HL-60/S4 treated with retinoic acid at 250 ng/mL for 4 days and 3 days (cell line): ENCODE measurements around the gene C11orf52.
"Not testable (repeated sequence)": the region's sequence is repeated elsewhere in the genome, so short reads cannot be mapped to it uniquely, and the experiment has no call there.

Experiments
- in situ Hi-C: fragments of 300-500 bp; cut with MboI; formaldehyde crosslinking; loops from 2 replicates; pipeline ENCODE4 v1.7.0; 2022; ENCODE audit warnings: low sequenced_read_pairs

The C11orf52 gene

GRCh38 chr11:111912535-111912934 lies 6.2 kb upstream of the C11orf52 start, which contains the start of gene HSPB2:
Gene HSPB2, plus strand, starts transcription at chr11:111912734. Its CDS starts 96 bp downstream, at chr11:111912830.
- in situ Hi-C loops = no loop called here

DNA sequence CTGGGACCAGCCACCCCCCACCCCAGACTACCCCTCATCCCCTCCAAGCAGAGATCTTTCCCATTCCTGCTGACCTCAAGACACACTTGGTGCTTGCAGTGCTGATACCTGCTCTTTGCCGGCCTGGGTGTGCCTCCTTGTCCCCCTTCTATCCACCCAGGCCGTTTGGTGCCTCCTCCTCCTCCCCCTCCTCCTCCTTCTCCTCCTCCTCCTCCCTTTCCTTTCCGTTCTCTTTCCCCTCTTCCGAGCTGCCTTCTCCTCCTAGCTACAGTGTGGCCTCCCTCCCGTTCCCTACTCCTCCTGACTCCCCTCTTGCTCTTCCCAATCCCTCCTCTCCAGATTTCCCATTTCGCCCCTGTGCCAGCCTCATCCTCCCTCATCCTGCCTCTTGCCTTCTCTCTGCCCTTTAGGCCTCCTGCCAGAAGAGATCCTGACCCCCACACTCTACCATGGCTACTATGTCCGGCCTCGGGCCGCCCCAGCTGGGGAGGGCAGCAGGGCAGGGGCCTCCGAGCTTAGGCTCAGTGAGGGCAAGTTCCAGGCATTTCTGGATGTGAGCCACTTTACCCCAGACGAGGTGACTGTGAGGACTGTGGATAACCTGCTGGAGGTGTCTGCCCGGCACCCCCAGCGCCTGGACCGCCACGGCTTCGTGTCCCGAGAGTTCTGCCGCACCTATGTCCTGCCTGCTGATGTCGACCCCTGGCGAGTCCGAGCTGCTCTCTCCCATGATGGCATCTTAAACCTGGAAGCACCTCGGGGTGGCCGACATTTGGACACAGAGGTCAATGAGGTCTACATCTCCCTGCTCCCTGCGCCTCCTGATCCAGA lies 5.5 kb upstream of the C11orf52 start:
- in situ Hi-C loops = no loop called here

DNA sequence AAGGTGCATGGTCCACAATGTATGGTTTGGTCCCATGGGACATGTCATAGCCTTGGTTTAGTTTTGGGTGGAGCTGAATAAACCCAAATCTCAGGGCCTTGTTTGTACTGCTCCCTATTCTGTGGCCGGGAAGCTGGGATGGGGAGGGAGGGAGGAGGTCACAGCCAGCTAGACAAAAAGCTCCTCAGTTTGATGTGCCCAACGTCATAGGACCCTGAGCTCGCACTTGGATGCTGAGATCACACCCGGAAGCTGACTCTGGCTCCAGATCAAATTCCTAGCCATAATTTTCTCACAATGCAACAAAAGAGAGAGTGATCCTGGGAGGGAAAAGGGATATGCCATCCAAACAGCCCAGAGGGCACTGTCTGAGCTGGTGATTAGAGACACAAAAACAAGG lies 4.7 kb upstream of the C11orf52 start:
- in situ Hi-C loops = no loop called here

DNA sequence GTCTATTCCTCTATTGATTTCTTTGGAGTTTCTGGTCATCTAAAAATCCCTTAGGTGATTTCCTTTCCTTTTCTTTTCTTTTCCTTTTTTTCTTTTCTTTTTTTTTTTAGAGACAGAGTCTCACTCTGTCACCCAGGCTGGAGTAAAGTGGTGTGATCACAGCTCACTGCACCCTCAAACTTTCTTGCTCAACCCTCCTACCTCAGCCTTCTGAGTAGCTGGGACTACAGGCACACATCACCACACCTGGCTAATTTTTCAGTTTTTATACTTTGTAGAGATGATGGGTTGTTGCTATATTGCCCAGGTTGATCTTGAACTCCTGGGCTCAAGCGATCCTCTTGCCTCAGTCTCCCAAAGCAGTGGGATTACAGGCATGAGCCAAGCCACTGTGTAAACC lies 1.9 kb upstream of the C11orf52 start:
- in situ Hi-C loops = no loop called here

- in situ Hi-C loops = no loop called here
These were observed 1.4 kb upstream of the C11orf52 start for GRCh38 chr11:111917312-111917711.

- in situ Hi-C loops = no loop called here
These were observed 925 bp upstream of the C11orf52 start for GRCh38 chr11:111917788-111918187.

GRCh38 chr11:111920908-111921307 lies 2.2 kb downstream of the C11orf52 start:
- in situ Hi-C loops = no loop called here

DNA sequence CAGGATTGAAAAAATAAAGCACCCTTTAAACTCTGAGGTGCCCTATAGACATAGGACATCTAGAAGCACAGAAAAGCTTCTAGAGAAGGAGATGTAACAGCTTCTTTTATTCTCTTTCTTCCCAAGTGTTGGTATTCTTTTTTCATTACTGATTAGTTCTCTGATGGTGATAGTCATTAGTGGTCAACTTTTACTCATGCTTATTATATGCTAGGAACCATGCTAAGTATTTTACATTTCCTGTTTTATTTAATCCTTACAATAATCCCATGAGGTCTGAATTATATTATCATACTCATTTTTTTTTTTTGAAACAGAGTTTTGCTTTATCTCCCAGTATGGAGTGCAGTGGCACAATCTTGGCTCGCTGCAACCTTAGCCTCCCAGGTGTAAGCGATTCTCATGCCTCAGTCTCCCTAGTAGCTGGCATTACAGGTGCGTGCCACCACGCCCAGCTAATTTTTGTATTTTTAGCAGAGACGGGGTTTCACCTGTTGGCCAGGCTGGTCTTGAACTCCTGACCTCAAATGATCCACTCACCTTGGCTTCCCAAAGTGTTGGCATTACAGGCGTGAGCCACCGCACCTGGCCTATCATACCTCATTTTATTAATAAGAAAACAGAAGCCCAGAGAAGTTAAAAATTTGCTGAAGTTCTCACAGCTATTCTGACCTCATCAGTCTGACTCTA lies 3.0 kb downstream of the C11orf52 start:
- in situ Hi-C loops = no loop called here

GRCh38 chr11:111922803-111923202 lies 4.1 kb downstream of the C11orf52 start:
- in situ Hi-C loops = no loop called here

GRCh38 chr11:111923351-111923788 lies 4.7 kb downstream of the C11orf52 start:
- in situ Hi-C loops = no loop called here

DNA sequence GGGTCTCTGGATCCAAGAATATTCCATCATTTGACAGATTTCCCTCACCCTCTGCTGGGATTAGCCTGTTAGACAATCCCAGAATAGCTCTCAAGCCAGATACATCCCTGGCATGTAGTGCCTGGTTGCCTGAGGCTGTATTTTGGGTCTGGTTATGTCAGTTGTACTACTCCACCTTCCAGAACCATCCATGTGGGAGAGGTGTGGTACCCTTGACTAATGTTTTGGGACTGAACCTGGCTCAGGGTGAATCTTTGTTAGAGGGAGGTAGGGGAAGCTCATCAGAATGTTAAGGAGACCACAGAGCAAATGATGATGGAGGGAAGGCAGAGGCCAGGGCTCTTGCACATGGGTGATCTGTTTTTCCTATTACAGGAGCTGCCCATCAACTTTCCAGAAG lies 5.2 kb downstream of the C11orf52 start:
- in situ Hi-C loops = no loop called here

DNA sequence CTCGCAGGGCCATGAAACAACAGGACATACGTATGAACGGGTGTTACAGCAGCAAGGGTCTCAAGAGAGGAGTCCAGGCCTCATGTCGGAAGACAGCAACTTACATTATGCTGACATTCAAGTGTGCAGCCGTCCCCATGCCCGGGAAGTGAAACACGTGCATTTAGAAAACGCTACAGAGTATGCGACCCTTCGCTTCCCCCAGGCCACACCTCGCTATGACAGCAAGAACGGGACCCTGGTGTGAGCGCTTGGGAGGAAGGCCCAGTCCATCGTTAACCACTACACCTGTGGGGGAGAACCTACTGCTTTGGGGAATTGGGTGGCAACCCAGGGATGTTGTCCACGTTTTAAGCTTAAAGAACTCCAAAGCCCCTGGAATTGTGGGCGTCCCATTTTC lies 7.2 kb downstream of the C11orf52 start:
- in situ Hi-C loops = no loop called here

DNA sequence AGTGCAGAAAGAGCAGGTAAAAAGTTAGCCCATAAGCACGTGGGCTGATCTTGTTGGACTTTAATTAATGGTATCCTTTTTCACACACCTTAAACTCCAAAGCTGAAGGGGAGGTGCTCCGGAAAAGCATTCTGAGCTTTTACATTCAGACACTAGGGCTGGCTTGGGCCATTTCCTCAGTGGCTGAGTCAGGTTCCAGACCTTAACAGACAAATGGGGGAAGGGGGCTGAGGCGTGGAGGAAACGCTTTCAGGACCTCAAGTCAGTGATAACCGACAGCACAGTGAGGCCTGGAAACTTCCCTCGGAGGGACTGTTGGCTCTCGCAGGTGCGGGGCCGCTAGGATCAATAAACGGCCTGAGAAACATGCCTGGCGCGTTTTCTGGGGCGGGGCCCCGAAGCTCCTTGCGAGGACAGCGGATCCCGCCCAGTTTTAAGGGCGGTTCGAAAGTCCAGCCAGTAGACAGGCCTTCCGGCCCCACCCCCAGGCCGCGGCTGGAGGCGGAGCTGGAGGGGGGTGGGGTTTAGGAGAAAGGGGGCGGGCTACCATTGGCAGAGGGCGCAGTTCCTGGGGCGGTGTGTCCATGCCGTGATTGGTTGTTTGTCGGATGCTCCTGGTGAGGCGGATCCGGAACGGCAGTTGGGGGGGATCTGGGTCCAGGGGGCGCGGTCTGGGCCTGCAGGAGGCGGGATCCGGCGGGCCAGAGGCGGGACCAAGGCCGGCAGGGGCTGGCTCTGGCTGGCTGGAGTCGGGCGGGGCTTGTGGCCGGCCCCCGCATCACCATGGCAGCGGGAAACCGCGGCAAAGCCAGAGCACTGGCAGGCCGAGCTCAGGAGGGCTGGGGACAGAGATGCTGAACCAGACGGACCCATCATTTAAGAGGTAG lies 8.0 kb downstream of the C11orf52 start:
- in situ Hi-C loops = no loop called here

- in situ Hi-C loops = no loop called here
These were observed 11.8 kb downstream of the C11orf52 start for GRCh38 chr11:111930472-111930871.

DNA sequence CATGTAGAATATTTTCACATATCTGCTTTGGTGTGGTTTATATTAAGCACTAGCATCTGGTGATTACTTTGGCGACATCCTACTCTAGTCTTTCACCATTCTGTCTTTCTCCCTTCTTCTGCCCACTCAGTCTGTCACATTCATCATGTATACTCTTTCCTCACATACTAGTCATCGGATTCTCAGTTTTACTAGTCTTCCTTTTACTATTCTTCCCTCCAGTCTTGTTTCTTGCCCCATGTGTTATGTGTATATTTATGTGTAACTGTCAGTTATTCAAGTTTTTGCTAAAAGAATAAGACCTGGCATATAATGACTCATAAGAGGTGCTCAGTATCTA lies 13.9 kb downstream of the C11orf52 start:
- in situ Hi-C loops = no loop called here

GRCh38 chr11:111933176-111933575 lies 14.5 kb downstream of the C11orf52 start:
- in situ Hi-C loops = not testable (repeated sequence)

GRCh38 chr11:111933872-111934271 lies 15.2 kb downstream of the C11orf52 start:
- in situ Hi-C loops = no loop called here

GRCh38 chr11:111934306-111934705 lies 15.6 kb downstream of the C11orf52 start:
- in situ Hi-C loops = no loop called here

GRCh38 chr11:111935317-111936039 lies 16.8 kb downstream of the C11orf52 start:
- in situ Hi-C loops = no loop called here

GRCh38 chr11:111936040-111936540 lies 17.4 kb downstream of the C11orf52 start:
- in situ Hi-C loops = no loop called here

DNA sequence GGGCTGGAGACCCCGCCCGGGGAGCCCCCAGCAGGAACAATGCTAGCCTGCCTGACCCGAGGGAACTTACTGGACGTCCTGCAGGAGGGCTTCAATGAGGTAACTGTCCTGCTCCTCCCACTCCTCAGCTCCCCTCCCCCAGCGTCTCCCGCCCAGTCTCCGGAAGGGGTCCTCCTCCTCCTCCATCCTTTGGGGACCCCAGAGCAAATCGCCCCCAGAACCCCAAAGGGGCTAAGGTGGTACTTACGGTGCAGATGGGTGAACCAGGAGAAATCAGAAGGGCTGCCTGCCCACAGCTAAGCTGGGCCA lies 18.7 kb downstream of the C11orf52 start:
- in situ Hi-C loops = no loop called here
